BE2C (cell line): Measurements from ENCODE around the gene TOR2A.
"Not testable (repeated sequence)": the region's sequence is repeated elsewhere in the genome, so short reads cannot be mapped to it uniquely, and the experiment has no call there.

Experiments used
- DNase-seq: peaks from one replicate; pipeline ENCODE4 v3.0.0-alpha.2; 2020
- H3K27me3 ChIP-seq: fragments of 250-450 bp; sonication (Bioruptor Pico); 2 replicates; pipeline ENCODE4 v1.5.1; 2020; ENCODE audit warnings: mild to moderate bottlenecking
- H3K36me3 ChIP-seq: fragments of 250-450 bp; sonication (Bioruptor Pico); 2 replicates; pipeline ENCODE4 v1.5.1; 2020; ENCODE audit warnings: mild to moderate bottlenecking
- H3K4me1 ChIP-seq: fragments of 250-450 bp; sonication (Bioruptor Pico); 2 replicates; pipeline ENCODE4 v1.5.1; 2020
- H3K4me3 ChIP-seq: 2 replicates; pipeline ENCODE4 v1.5.1; 2011; ENCODE audit warnings: low read depth, low read length
- H3K9me3 ChIP-seq: fragments of 250-450 bp; sonication (Bioruptor Pico); 2 replicates; pipeline ENCODE4 v1.5.1; 2020
- TF ChIP-seq, protein P1 (sequence below): IDR thresholded peaks from 2 replicates; pipeline ENCODE4 v1.5.1; 2012; ENCODE audit warnings: mild to moderate bottlenecking, low read depth, low read length

The TOR2A gene

DNA sequence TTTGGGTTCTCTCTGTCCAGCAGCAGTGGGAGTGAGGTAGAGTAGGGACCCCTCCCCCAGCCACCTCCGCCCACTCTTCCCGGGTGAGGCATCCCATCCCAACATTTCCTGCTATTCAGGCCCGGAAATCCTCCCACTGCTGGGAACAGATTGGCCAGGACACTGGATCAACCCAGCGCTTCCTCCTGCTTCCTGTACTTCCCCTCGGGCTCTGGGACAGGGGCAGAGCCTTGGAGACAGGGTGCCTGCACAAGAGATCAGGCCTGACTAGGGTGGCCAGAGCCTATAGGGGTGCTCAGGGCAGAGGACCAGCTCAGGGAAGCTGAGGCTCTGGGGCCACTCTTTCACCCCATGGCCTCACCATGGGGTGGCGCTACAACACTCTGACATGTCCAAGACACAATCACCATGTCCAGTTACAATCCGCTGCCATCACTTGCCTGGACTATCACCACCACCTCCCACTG, 28.9 kb upstream of the TOR2A start:
- Histone ChIP-seq H3K4me1 (peaks cover 18% of the 10 kb centered on the region), H3K36me3 (no peaks in the 10 kb centered on the region), H3K4me3 (no peak overlapping the region), H3K9me3 (no peaks in the 10 kb centered on the region), H3K27me3 (no peaks in the 10 kb centered on the region)
- no peak for DNase-seq
- TF ChIP-seq, protein P1, sequence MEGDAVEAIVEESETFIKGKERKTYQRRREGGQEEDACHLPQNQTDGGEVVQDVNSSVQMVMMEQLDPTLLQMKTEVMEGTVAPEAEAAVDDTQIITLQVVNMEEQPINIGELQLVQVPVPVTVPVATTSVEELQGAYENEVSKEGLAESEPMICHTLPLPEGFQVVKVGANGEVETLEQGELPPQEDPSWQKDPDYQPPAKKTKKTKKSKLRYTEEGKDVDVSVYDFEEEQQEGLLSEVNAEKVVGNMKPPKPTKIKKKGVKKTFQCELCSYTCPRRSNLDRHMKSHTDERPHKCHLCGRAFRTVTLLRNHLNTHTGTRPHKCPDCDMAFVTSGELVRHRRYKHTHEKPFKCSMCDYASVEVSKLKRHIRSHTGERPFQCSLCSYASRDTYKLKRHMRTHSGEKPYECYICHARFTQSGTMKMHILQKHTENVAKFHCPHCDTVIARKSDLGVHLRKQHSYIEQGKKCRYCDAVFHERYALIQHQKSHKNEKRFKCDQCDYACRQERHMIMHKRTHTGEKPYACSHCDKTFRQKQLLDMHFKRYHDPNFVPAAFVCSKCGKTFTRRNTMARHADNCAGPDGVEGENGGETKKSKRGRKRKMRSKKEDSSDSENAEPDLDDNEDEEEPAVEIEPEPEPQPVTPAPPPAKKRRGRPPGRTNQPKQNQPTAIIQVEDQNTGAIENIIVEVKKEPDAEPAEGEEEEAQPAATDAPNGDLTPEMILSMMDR, result peak; percentile 41

DNA sequence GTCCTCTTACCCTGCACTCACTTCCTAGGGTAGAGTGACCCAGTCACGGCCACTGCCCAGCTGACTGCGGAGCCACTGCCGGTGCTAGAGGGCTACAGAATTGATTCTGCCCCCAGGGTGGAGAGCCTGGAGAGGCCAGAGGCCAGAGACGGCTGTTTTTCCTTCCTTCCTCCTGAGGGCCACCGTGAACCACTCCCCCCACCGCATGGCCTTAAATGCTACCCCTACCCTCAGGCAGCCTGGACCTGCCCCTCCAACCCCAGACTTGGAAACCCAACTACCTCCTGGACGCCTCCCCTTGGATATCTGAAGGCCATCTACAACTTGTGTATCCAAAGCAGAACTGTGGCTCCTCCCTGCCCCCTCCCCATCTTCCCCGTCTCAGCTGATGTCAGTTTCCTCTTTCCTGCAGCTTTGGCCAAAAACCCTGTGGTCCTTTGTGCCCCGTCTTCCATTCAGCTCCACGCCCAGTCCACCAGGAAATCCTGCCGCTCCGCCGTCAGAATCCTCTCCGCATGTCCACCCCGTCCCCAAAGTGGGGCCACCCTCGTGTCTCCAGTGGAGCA, 27.1 kb upstream of the TOR2A start:
- Histone ChIP-seq H3K4me3 (no peak overlapping the region), H3K9me3 (no peaks in the 10 kb centered on the region), H3K4me1 (peaks cover 15% of the 10 kb centered on the region), H3K27me3 (no peaks in the 10 kb centered on the region), H3K36me3 (no peaks in the 10 kb centered on the region)
- TF ChIP-seq, protein P1, result no peak
- DNase-seq, result no peak

GRCh38 chr9:127761491-127761956, 26.4 kb upstream of the TOR2A start:
- DNase-seq, result peak; percentile 67
- Histone ChIP-seq H3K4me1 (peaks cover 15% of the 10 kb centered on the region), H3K36me3 (no peaks in the 10 kb centered on the region), H3K4me3 (no peak overlapping the region), H3K27me3 (no peaks in the 10 kb centered on the region), H3K9me3 (no peaks in the 10 kb centered on the region)
- TF ChIP-seq, protein P1, result no peak

GRCh38 chr9:127761061-127761460, 26.0 kb upstream of the TOR2A start:
- H3K4me1 ChIP-seq, result peaks cover 15% of the 10 kb centered on the region
- no peaks in the 10 kb centered on the region for H3K36me3 ChIP-seq
- no peaks in the 10 kb centered on the region for H3K27me3 ChIP-seq
- TF ChIP-seq, protein P1, result no peak
- DNase-seq, result no peak
- H3K9me3 ChIP-seq, result no peaks in the 10 kb centered on the region
- H3K4me3 ChIP-seq, result no peak overlapping the region

- TF ChIP-seq, protein P1, result no peak
- no peak for DNase-seq
These were observed 23.7 kb upstream of the TOR2A start for GRCh38 chr9:127758843-127759242.

GRCh38 chr9:127756776-127757175, 21.7 kb upstream of the TOR2A start:
- H3K36me3 ChIP-seq, H3K27me3 ChIP-seq, DNase-seq, H3K4me1 ChIP-seq, H3K9me3 ChIP-seq, H3K4me3 ChIP-seq: not testable (repeated sequence)

More at GRCh38 chr9:127758843-127759242, 23.7 kb upstream of the TOR2A start:
- no peaks in the 10 kb centered on the region for H3K27me3 ChIP-seq
- H3K4me3 ChIP-seq, result no peak overlapping the region
- peaks cover 15% of the 10 kb centered on the region for H3K4me1 ChIP-seq
- no peaks in the 10 kb centered on the region for H3K9me3 ChIP-seq
- no peaks in the 10 kb centered on the region for H3K36me3 ChIP-seq
